HepG2 (cell line): ENCODE data around the gene SESN2. TPM values are rescaled to one million over a fixed set of nuclear protein-coding genes. Genes with fewer than 3 reads are reported as not detected.

Experiments used
- ATAD3A ChIP-seq: sonication (generic); formaldehyde crosslinking; IDR thresholded peaks from 2 replicates; pipeline ENCODE4 v1.4.0; 2020; ENCODE audit warnings: missing genetic modification reagents
- CREB3 ChIP-seq: sonication (generic); formaldehyde crosslinking; IDR thresholded peaks from 2 replicates; pipeline ENCODE4 v1.5.0; 2020; ENCODE audit warnings: missing genetic modification reagents
- DMTF1 ChIP-seq: sonication (generic); formaldehyde crosslinking; IDR thresholded peaks from 2 replicates; pipeline ENCODE4 v1.4.0; 2020; ENCODE audit warnings: mild to moderate bottlenecking, missing genetic modification reagents
- HNRNPLL ChIP-seq: fragments of 200-400 bp; formaldehyde crosslinking; IDR thresholded peaks from 2 replicates; pipeline ENCODE4 v1.6.1; 2017; ENCODE audit warnings: mild to moderate bottlenecking, low read depth, low read length; ENCODE audit not compliant: poor library complexity, severe bottlenecking
- IRF2 ChIP-seq: IDR thresholded peaks from 2 replicates; pipeline ENCODE4 v1.6.1; 2018; ENCODE audit warnings: missing genetic modification reagents, missing compliant biosample characterization
- JUNB ChIP-seq: sonication (generic); formaldehyde crosslinking; IDR thresholded peaks from 2 replicates; pipeline ENCODE4 v1.8.0; 2022; ENCODE audit warnings: missing genetic modification reagents, mild to moderate bottlenecking, borderline replicate concordance
- KLF16 ChIP-seq, 2 experiments: sonication (generic) in 1 of 2; formaldehyde crosslinking in 1 of 2; IDR thresholded peaks; 2 replicates each; pipeline versions ENCODE4 v1.6.1 to v1.8.0; 2016 to 2023; ENCODE audit warnings: missing genetic modification reagents in 2 of 2, missing compliant biosample characterization in 1 of 2
- NFIC ChIP-seq: IDR thresholded peaks from 2 replicates; pipeline ENCODE4 v1.6.1; 2012; ENCODE audit warnings: mild to moderate bottlenecking, low read length, inconsistent platforms
- NR3C1 ChIP-seq: sonication (generic); formaldehyde crosslinking; IDR thresholded peaks from 2 replicates; pipeline ENCODE4 v1.4.0; 2020; ENCODE audit warnings: missing genetic modification reagents
- RBAK ChIP-seq: sonication (generic); formaldehyde crosslinking; IDR thresholded peaks from 2 replicates; pipeline ENCODE4 v1.5.1; 2020; ENCODE audit warnings: mild to moderate bottlenecking, missing genetic modification reagents
- RCOR2 ChIP-seq: IDR thresholded peaks from 2 replicates; pipeline ENCODE4 v1.6.1; 2016; ENCODE audit warnings: missing biosample characterization, missing genetic modification reagents
- SP2 ChIP-seq: sonication (generic); formaldehyde crosslinking; IDR thresholded peaks from 2 replicates; pipeline ENCODE4 v1.5.1; 2020; ENCODE audit warnings: mild to moderate bottlenecking, missing genetic modification reagents
- TGIF2 ChIP-seq: IDR thresholded peaks from 2 replicates; pipeline ENCODE4 v1.6.1; 2016; ENCODE audit warnings: control low read depth, missing compliant biosample characterization
- ZBTB38 ChIP-seq: sonication (generic); formaldehyde crosslinking; IDR thresholded peaks from 2 replicates; pipeline ENCODE4 v1.5.1; 2020; ENCODE audit warnings: mild to moderate bottlenecking, missing genetic modification reagents
- ZMAT3 ChIP-seq: sonication (generic); formaldehyde crosslinking; conservative IDR thresholded peaks from 2 replicates; pipeline ENCODE4 v1.7.0; 2021; ENCODE audit warnings: missing genetic modification reagents
- ZNF160 ChIP-seq: sonication (generic); formaldehyde crosslinking; IDR thresholded peaks from 2 replicates; pipeline ENCODE4 v1.8.0; 2022; ENCODE audit warnings: mild to moderate bottlenecking, inconsistent platforms, missing genetic modification reagents
- ZNF224 ChIP-seq: sonication (generic); formaldehyde crosslinking; IDR thresholded peaks from 2 replicates; pipeline ENCODE4 v1.5.0; 2020; ENCODE audit warnings: mild to moderate bottlenecking, missing genetic modification reagents
- ZNF253 ChIP-seq: sonication (generic); formaldehyde crosslinking; IDR thresholded peaks from 2 replicates; pipeline ENCODE4 v1.8.0; 2022; ENCODE audit warnings: mild to moderate bottlenecking, missing genetic modification reagents, borderline replicate concordance
- ZNF276 ChIP-seq: sonication (generic); formaldehyde crosslinking; IDR thresholded peaks from 2 replicates; pipeline ENCODE4 v1.4.0; 2020; ENCODE audit warnings: mild to moderate bottlenecking, low read depth, missing genetic modification reagents
- ZNF34 ChIP-seq: sonication (generic); formaldehyde crosslinking; IDR thresholded peaks from 2 replicates; pipeline ENCODE4 v1.4.0; 2020; ENCODE audit warnings: mild to moderate bottlenecking, missing genetic modification reagents, borderline replicate concordance
- ZNF44 ChIP-seq: sonication (generic); formaldehyde crosslinking; IDR thresholded peaks from 2 replicates; pipeline ENCODE4 v1.5.1; 2020; ENCODE audit warnings: mild to moderate bottlenecking, missing genetic modification reagents
- ZNF879 ChIP-seq: sonication (generic); formaldehyde crosslinking; IDR thresholded peaks from 2 replicates; pipeline ENCODE4 v1.8.1; 2023; ENCODE audit warnings: missing genetic modification reagents
- polyA plus RNA-seq, 8 experiments: library from polyadenylated mRNA; depleted of rRNA in 3 of 8; stranded (reverse) in 7 of 8; unstranded in 1 of 8; fragments of >200 nt; fragmentation: Illumina TruSeq in 4 of 8; extraction: Trizol in 4 of 8; gene quantifications; 2 replicates each; pipeline versions ENCODE4 v1.2.1 to v1.2.3, GENCODE V29; 2011 to 2016; ENCODE audit warnings: low read depth in 4 of 8, missing spikeins in 1 of 8, mixed read lengths in 1 of 8; ENCODE audit not compliant: insufficient read depth in 1 of 8
- total RNA-seq, 5 experiments: library from RNA; depleted of rRNA; stranded (reverse); fragments of >200 nt; fragmentation: Illumina TruSeq; extraction: Trizol; gene quantifications; 2 replicates each; pipeline ENCODE4 v1.2.3, GENCODE V29; 2016; ENCODE audit warnings: low read depth in 1 of 5

Gene SESN2
- total and polyA plus RNA-seq, 2 of the 13 experiments (the other 11 are each of a cell fraction or from before 2014, with no cell fraction given): 13.2 to 19.1 TPM

GRCh38 chr1:28296401-28297261 is 37.3 kb downstream of the SESN2 start (continued):
- TF ChIP-seq NR3C1 (CRISPR knock-in tag): no peak
- no peak for TF ChIP-seq ZNF276 (CRISPR knock-in tag)
- TF ChIP-seq ZNF253 (CRISPR knock-in tag): no peak
- 0 out of 2 replicates have a peak, but pooled peaks have one; percentile 67 for TF ChIP-seq ZMAT3
- TF ChIP-seq TGIF2: 0 out of 2 replicates have a peak, but pooled peaks have one; percentile 24
- TF ChIP-seq IRF2 (CRISPR knock-in tag): peak; percentile 53; the same call in 1 of the 2 replicates
- 0 out of 2 replicates have a peak, but pooled peaks have one; percentile 51 for TF ChIP-seq RBAK (CRISPR knock-in tag)
- no peak for TF ChIP-seq HNRNPLL
- no peak for TF ChIP-seq ATAD3A (CRISPR knock-in tag)
- no peak for TF ChIP-seq DMTF1 (CRISPR knock-in tag)
- TF ChIP-seq RCOR2 (CRISPR knock-in tag): peak; percentile 67
- no peak for TF ChIP-seq JUNB
- no peak for TF ChIP-seq ZNF44 (CRISPR knock-in tag)
- no peak for TF ChIP-seq NFIC
- peak in 1 of 2 experiments; percentile 67; a peak in 1 of 4 replicates for TF ChIP-seq KLF16 (CRISPR knock-in tag; IDR thresholded peaks at IDR 0.05)
- TF ChIP-seq ZNF34: no peak
- TF ChIP-seq CREB3 (CRISPR knock-in tag): no peak
- no peak for TF ChIP-seq SP2 (CRISPR knock-in tag)
- no peak for TF ChIP-seq ZNF879 (CRISPR knock-in tag)
- no peak for TF ChIP-seq ZNF224 (CRISPR knock-in tag)
- TF ChIP-seq ZBTB38: peak; percentile 80
- no peak for TF ChIP-seq ZNF160 (CRISPR knock-in tag)
